Lung (tissue), 12 donors: ENCODE measurements around the gene PAF1. TPM values are rescaled to one million over a fixed set of nuclear protein-coding genes. Genes with fewer than 3 reads are reported as not detected.

ENCODE experiments used
- ATAC-seq: fragments of 200-7000 bp; cut with Tn5 transposase; one replicate; pipeline ENCODE4 v1.9.1; 2020; ENCODE audit warnings: moderate number of reproducible peaks; ENCODE audit not compliant: insufficient read depth, low FRiP score
- DNase-seq, 3 donors: peaks; one replicate each; pipeline ENCODE4 v3.0.0-alpha.2; 2013 to 2017
- H3K27ac ChIP-seq, 2 donors: one replicate each; pipeline ENCODE4 v1.5.1; 2013; ENCODE audit warnings: mild to moderate bottlenecking in 2 of 2, moderate library complexity in 2 of 2, control low read depth in 1 of 2, inconsistent platforms in 1 of 2, low read depth in 1 of 2, low read length in 1 of 2
- H3K27me3 ChIP-seq, 3 donors: one replicate each; pipeline ENCODE4 v1.5.1; 2013; ENCODE audit warnings: low read length in 2 of 3; ENCODE audit not compliant: control insufficient read depth in 3 of 3, insufficient read depth in 3 of 3
- H3K36me3 ChIP-seq, 4 donors: one replicate each; pipeline ENCODE4 v1.5.1; 2013; ENCODE audit warnings: low read length in 4 of 4, mild to moderate bottlenecking in 1 of 4, moderate library complexity in 1 of 4; ENCODE audit not compliant: control insufficient read depth in 4 of 4, insufficient read depth in 4 of 4
- H3K4me1 ChIP-seq, 5 donors: one replicate each; pipeline ENCODE4 v1.5.1; 2013; ENCODE audit warnings: low read length in 5 of 5, mild to moderate bottlenecking in 2 of 5, moderate library complexity in 1 of 5; ENCODE audit not compliant: control insufficient read depth in 5 of 5, insufficient read depth in 5 of 5
- H3K4me3 ChIP-seq: one replicate; pipeline ENCODE4 v1.5.1; 2013; ENCODE audit warnings: mild to moderate bottlenecking, control low read depth, moderate library complexity
- H3K9ac ChIP-seq, 2 donors: one replicate each; pipeline ENCODE4 v1.5.1; 2013; ENCODE audit warnings: low read length in 2 of 2, control low read depth in 1 of 2; ENCODE audit not compliant: insufficient read depth in 1 of 2
- H3K9me3 ChIP-seq, 4 donors: one replicate each; pipeline ENCODE4 v1.5.1; 2013; ENCODE audit warnings: low read length in 3 of 4, mild to moderate bottlenecking in 1 of 4, moderate library complexity in 1 of 4; ENCODE audit not compliant: control insufficient read depth in 4 of 4, insufficient read depth in 3 of 4
- CTCF ChIP-seq: IDR thresholded peaks from 2 replicates; pipeline ENCODE4 v1.5.1; 2012; ENCODE audit warnings: mild to moderate bottlenecking; ENCODE audit errors: control extremely low read depth, extremely low read depth
- WGBS, 2 donors: extraction: QIAGEN DNeasy Blood & Tissue Kit; methylation state at CpG; one replicate each; pipeline ENCODE4 v1.1.7; 2013; 5-methylcytosine and 5-hydroxymethylcytosine counted together
- polyA plus RNA-seq, 2 donors: library from polyadenylated mRNA; stranded (reverse); fragments of 200-250 nt; gene quantifications; one replicate each; pipeline ENCODE4 v1.2.1, GENCODE V29; 2013
- total RNA-seq, 2 donors: library from RNA; depleted of rRNA in 1 of 2; stranded (reverse); fragments of >200 nt in 1 of 2; gene quantifications; one replicate each; pipeline ENCODE4 v1.2.1, GENCODE V29; 2014 to 2021
- donor health status: control.
- donor health status: control.
- donor health status: Bipolar disorder and iron deficiency.
- donor health status: healthy.
- donor health status: DM: yes; HTN: yes; CAD: no.

The PAF1 gene
- total and polyA plus RNA-seq, 4 donors, result 24.8 to 41.8 (median 34.0) TPM

GRCh38 chr19:39401549-39402345 is 10.8 kb upstream of the PAF1 start:
- 45 to 48% methylated on average over 25 of the region's 25 CpGs for WGBS, 2 donors
- DNase-seq, result peak in 1 of 3 donors; percentile 21
- Histone ChIP-seq H3K27me3 (no peaks in the 10 kb centered on the region), H3K4me1 (peaks cover 0 to 32% (median 15%) of the 10 kb centered on the region in 5 donors), H3K27ac (peak overlapping the region; percentile 93 to 100), H3K9me3 (no peaks in the 10 kb centered on the region), H3K9ac (peak overlapping the region in 1 of 2 donors; percentile 60), H3K36me3 (peaks cover 0 to 10% (median 0%) of the 10 kb centered on the region in 4 donors), H3K4me3 (no peak overlapping the region)
- no peak for ATAC-seq
- no peak for TF ChIP-seq CTCF

- Histone ChIP-seq H3K27me3 (no peaks in the 10 kb centered on the region), H3K4me3 (no peak overlapping the region), H3K9me3 (no peaks in the 10 kb centered on the region), H3K9ac (no peak overlapping the region), H3K27ac (peak overlapping the region; percentile 93 to 100), H3K4me1 (peaks cover 0 to 32% (median 13%) of the 10 kb centered on the region in 5 donors), H3K36me3 (peaks cover 0 to 10% (median 0%) of the 10 kb centered on the region in 4 donors)
- ATAC-seq (no peak), DNase-seq (no peak)
- no peak for TF ChIP-seq CTCF
- WGBS, 2 donors, result 60 to 68% methylated on average over 4 of the region's 4 CpGs
Observed at GRCh38 chr19:39401070-39401548, 10.2 kb upstream of the PAF1 start.

GRCh38 chr19:39400061-39400460 is 9.2 kb upstream of the PAF1 start:
- no peak for ATAC-seq
- H3K4me1 ChIP-seq, result peaks cover 0 to 29% (median 12%) of the 10 kb centered on the region in 5 donors
- H3K9me3 ChIP-seq, result no peaks in the 10 kb centered on the region
- H3K27me3 ChIP-seq, result no peaks in the 10 kb centered on the region
- H3K4me3 ChIP-seq, result no peak overlapping the region
- DNase-seq, result no peak
- peak overlapping the region in 1 of 2 donors; percentile 57 for H3K27ac ChIP-seq
- H3K36me3 ChIP-seq, result peaks cover 0 to 10% (median 4%) of the 10 kb centered on the region in 4 donors
- H3K9ac ChIP-seq, result no peak overlapping the region
- WGBS, 2 donors, result 80 to 89% methylated on average over 4 of the region's 4 CpGs
- no peak for TF ChIP-seq CTCF
